ENCODE measurements around the gene H2AZ2.
"Not testable (repeated sequence)": the region's sequence is repeated elsewhere in the genome, so short reads cannot be mapped to it uniquely, and the experiment has no call there.

The H2AZ2 gene

GRCh38 chr7:44789990-44790389 lies 57.9 kb downstream of the H2AZ2 start:
- Histone ChIP-seq H3K9me3 (ENCODE audit: control insufficient read depth in 5 of 5, low read length in 5 of 5) (no peaks in the 10 kb centered on the region), H3K36me3 (ENCODE audit: control insufficient read depth in 5 of 5, insufficient read depth in 5 of 5, low read length in 5 of 5) (no peaks in the 10 kb centered on the region), H3K4me3 (ENCODE audit: low read depth in 1 of 5, low read length in 5 of 5) (no peak overlapping the region), H3K27ac (ENCODE audit: low read depth, low read length) (no peak overlapping the region), H3K27me3 (ENCODE audit: control insufficient read depth in 5 of 5, insufficient read depth in 4 of 5, low read length in 5 of 5) (no peaks in the 10 kb centered on the region), H3K4me1 (ENCODE audit: control insufficient read depth in 5 of 5, insufficient read depth in 5 of 5, low read length in 5 of 5) (peaks cover 0 to 8% (median 0%) of the 10 kb centered on the region in 5 donors), H3K9ac (ENCODE audit: low read length in 5 of 5) (no peak overlapping the region)

- Histone ChIP-seq H3K4me1 (ENCODE audit: control insufficient read depth in 5 of 5, insufficient read depth in 5 of 5, low read length in 5 of 5) (peaks cover 0 to 8% (median 0%) of the 10 kb centered on the region in 5 donors), H3K4me3 (ENCODE audit: low read depth in 1 of 5, low read length in 5 of 5) (no peak overlapping the region), H3K9ac (ENCODE audit: low read length in 5 of 5) (no peak overlapping the region), H3K27ac (ENCODE audit: low read depth, low read length) (no peak overlapping the region), H3K36me3 (ENCODE audit: control insufficient read depth in 5 of 5, insufficient read depth in 5 of 5, low read length in 5 of 5) (no peaks in the 10 kb centered on the region), H3K27me3 (ENCODE audit: control insufficient read depth in 5 of 5, insufficient read depth in 4 of 5, low read length in 5 of 5) (no peaks in the 10 kb centered on the region), H3K9me3 (ENCODE audit: control insufficient read depth in 5 of 5, low read length in 5 of 5) (peaks cover 0 to 11% (median 6%) of the 10 kb centered on the region in 5 donors)
Measured at GRCh38 chr7:44787762-44788161, 60.1 kb downstream of the H2AZ2 start.

GRCh38 chr7:44787041-44787440 lies 60.8 kb downstream of the H2AZ2 start:
- peaks cover 0 to 8% (median 0%) of the 10 kb centered on the region in 5 donors for H3K4me1 ChIP-seq (ENCODE audit: control insufficient read depth in 5 of 5, insufficient read depth in 5 of 5, low read length in 5 of 5)
- no peak overlapping the region for H3K27ac ChIP-seq (ENCODE audit: low read depth, low read length)
- peaks cover 0 to 15% (median 6%) of the 10 kb centered on the region in 5 donors for H3K9me3 ChIP-seq (ENCODE audit: control insufficient read depth in 5 of 5, low read length in 5 of 5)
- no peak overlapping the region for H3K4me3 ChIP-seq (ENCODE audit: low read depth in 1 of 5, low read length in 5 of 5)
- H3K27me3 ChIP-seq (ENCODE audit: control insufficient read depth in 5 of 5, insufficient read depth in 4 of 5, low read length in 5 of 5) = no peaks in the 10 kb centered on the region
- H3K9ac ChIP-seq (ENCODE audit: low read length in 5 of 5) = no peak overlapping the region
- no peaks in the 10 kb centered on the region for H3K36me3 ChIP-seq (ENCODE audit: control insufficient read depth in 5 of 5, insufficient read depth in 5 of 5, low read length in 5 of 5)

- H3K9ac ChIP-seq (ENCODE audit: low read length in 5 of 5); H3K36me3 ChIP-seq (ENCODE audit: control insufficient read depth in 5 of 5, insufficient read depth in 5 of 5, low read length in 5 of 5); H3K27ac ChIP-seq (ENCODE audit: low read depth, low read length); H3K27me3 ChIP-seq (ENCODE audit: control insufficient read depth in 5 of 5, insufficient read depth in 4 of 5, low read length in 5 of 5); H3K4me1 ChIP-seq (ENCODE audit: control insufficient read depth in 5 of 5, insufficient read depth in 5 of 5, low read length in 5 of 5); H3K4me3 ChIP-seq (ENCODE audit: low read depth in 1 of 5, low read length in 5 of 5): not testable (repeated sequence)
- peaks cover 0 to 15% (median 6%) of the 10 kb centered on the region in 5 donors for H3K9me3 ChIP-seq (ENCODE audit: control insufficient read depth in 5 of 5, low read length in 5 of 5)
Measured at GRCh38 chr7:44785218-44785617, 62.7 kb downstream of the H2AZ2 start.

- Histone ChIP-seq H3K27me3 (ENCODE audit: control insufficient read depth in 5 of 5, insufficient read depth in 4 of 5, low read length in 5 of 5) (no peaks in the 10 kb centered on the region), H3K9ac (ENCODE audit: low read length in 5 of 5) (no peak overlapping the region), H3K36me3 (ENCODE audit: control insufficient read depth in 5 of 5, insufficient read depth in 5 of 5, low read length in 5 of 5) (no peaks in the 10 kb centered on the region), H3K9me3 (ENCODE audit: control insufficient read depth in 5 of 5, low read length in 5 of 5) (peaks cover 0 to 15% (median 6%) of the 10 kb centered on the region in 5 donors), H3K4me1 (ENCODE audit: control insufficient read depth in 5 of 5, insufficient read depth in 5 of 5, low read length in 5 of 5) (no peaks in the 10 kb centered on the region), H3K4me3 (ENCODE audit: low read depth in 1 of 5, low read length in 5 of 5) (no peak overlapping the region), H3K27ac (ENCODE audit: low read depth, low read length) (no peak overlapping the region)
Measured at GRCh38 chr7:44784364-44784763, 63.5 kb downstream of the H2AZ2 start.

- H3K9me3 ChIP-seq (ENCODE audit: control insufficient read depth in 5 of 5, low read length in 5 of 5) = peaks cover 0 to 15% (median 6%) of the 10 kb centered on the region in 5 donors
- no peaks in the 10 kb centered on the region for H3K27me3 ChIP-seq (ENCODE audit: control insufficient read depth in 5 of 5, insufficient read depth in 4 of 5, low read length in 5 of 5)
- H3K4me3 ChIP-seq (ENCODE audit: low read depth in 1 of 5, low read length in 5 of 5) = no peak overlapping the region
- H3K27ac ChIP-seq (ENCODE audit: low read depth, low read length) = no peak overlapping the region
- H3K9ac ChIP-seq (ENCODE audit: low read length in 5 of 5) = no peak overlapping the region
- no peaks in the 10 kb centered on the region for H3K36me3 ChIP-seq (ENCODE audit: control insufficient read depth in 5 of 5, insufficient read depth in 5 of 5, low read length in 5 of 5)
- no peaks in the 10 kb centered on the region for H3K4me1 ChIP-seq (ENCODE audit: control insufficient read depth in 5 of 5, insufficient read depth in 5 of 5, low read length in 5 of 5)
Measured at GRCh38 chr7:44783407-44783806, 64.5 kb downstream of the H2AZ2 start.

GRCh38 chr7:44782460-44782859 lies 65.4 kb downstream of the H2AZ2 start:
- Histone ChIP-seq H3K9ac (ENCODE audit: low read length in 5 of 5) (no peak overlapping the region), H3K27ac (ENCODE audit: low read depth, low read length) (no peak overlapping the region), H3K4me3 (ENCODE audit: low read depth in 1 of 5, low read length in 5 of 5) (no peak overlapping the region), H3K36me3 (ENCODE audit: control insufficient read depth in 5 of 5, insufficient read depth in 5 of 5, low read length in 5 of 5) (no peaks in the 10 kb centered on the region), H3K4me1 (ENCODE audit: control insufficient read depth in 5 of 5, insufficient read depth in 5 of 5, low read length in 5 of 5) (no peaks in the 10 kb centered on the region), H3K27me3 (ENCODE audit: control insufficient read depth in 5 of 5, insufficient read depth in 4 of 5, low read length in 5 of 5) (no peaks in the 10 kb centered on the region), H3K9me3 (ENCODE audit: control insufficient read depth in 5 of 5, low read length in 5 of 5) (peaks cover 0 to 15% (median 6%) of the 10 kb centered on the region in 5 donors)
